NCI-H460 (cell line): Measurements from ENCODE around the gene KLHDC8B. TPM values are rescaled to one million over a fixed set of nuclear protein-coding genes. Genes with fewer than 3 reads are reported as not detected.

Source experiments
- DNase-seq: peaks from one replicate; pipeline ENCODE4 v3.0.0-alpha.2; 2016; ENCODE audit warnings: low read depth; ENCODE audit errors: extremely low read depth
- total RNA-seq: library from RNA; depleted of rRNA; stranded (reverse); fragments of >200 nt; shearing (Covaris generic); gene quantifications from 2 replicates; pipeline ENCODE4 v1.2.3, GENCODE V29; 2014

KLHDC8B gene
- total RNA-seq, 1 experiment from 2014 or later, result 2.4 TPM

GRCh38 chr3:49158103-49158709 is 13.2 kb upstream of the KLHDC8B start:
- peak; percentile 37 for DNase-seq

DNA sequence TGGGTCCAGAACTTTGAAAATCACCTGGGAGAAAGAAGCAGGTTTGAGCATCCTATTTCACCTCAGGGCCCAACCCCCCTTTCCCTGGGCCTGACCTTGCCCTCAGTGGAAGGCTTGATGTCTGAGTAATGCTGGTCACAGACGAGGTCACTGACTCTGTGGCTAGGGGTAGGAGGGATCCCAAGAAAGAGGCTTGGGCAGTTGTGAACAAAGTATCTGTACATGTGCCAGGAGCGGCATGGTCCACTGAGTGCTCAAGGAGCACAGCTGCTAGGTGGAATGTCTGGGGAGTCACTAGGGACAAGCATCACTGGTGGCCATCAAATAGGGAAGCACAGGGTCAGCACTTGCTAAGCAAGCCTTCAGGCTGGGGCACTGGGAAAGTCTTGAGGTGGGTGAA is 12.6 kb upstream of the KLHDC8B start:
- DNase-seq, result no peak

- DNase-seq, result no peak
Measured at GRCh38 chr3:49161197-49161596, 10.2 kb upstream of the KLHDC8B start.

GRCh38 chr3:49161808-49162530 is 9.4 kb upstream of the KLHDC8B start:
- no peak for DNase-seq

DNA sequence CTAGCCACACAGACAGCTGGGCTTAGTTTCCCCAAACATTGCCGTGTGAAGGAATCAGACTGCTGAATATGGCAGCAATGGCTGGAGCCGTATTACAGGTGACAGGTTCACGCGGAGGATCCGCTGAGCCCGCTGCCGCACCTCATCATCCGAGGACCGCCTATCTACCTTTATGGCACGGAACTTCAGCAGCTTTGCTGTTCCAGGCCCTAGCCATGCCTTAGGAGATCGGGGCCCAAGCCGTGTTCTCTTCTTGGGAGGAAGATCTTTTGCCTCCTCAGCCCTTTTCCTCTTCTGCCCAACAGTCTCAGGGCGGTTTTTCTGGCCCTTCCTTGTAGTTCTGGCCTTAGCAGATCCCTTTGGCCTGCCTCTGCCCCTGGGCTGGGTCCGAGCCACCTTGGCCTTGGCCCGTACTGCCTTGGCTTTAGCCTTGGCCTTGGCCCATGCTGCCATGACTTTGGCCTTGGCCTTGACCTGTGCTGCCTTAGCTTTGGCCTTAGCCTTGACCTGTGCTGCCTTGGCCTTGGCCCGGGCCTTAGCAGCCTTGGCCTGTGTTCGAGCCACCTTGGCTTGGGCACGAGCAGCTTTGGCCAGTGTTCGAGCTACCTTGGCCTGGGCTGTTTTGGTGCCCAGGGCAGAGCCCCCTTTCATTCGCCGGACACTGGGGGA is 8.5 kb upstream of the KLHDC8B start:
- DNase-seq, result no peak

DNA sequence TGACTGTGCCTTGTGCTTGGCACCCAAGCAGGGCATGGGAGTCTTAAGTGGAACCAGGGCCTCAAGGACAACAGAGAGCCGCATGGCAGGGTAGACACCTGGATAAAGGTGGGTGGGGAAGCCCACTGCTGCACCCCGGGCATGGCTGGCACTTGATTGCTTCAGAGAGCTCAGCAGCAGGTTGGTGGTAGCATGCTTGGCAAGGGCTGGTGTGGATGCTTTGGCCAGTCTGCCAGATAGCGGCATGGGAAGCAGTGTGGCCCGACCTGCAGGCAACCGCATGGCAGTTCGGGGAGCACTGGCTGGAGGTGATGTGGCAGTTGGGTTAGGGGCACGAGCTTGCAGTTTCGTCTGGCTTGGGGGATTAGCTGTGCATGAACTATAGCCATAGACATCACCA is 7.8 kb upstream of the KLHDC8B start:
- no peak for DNase-seq

DNA sequence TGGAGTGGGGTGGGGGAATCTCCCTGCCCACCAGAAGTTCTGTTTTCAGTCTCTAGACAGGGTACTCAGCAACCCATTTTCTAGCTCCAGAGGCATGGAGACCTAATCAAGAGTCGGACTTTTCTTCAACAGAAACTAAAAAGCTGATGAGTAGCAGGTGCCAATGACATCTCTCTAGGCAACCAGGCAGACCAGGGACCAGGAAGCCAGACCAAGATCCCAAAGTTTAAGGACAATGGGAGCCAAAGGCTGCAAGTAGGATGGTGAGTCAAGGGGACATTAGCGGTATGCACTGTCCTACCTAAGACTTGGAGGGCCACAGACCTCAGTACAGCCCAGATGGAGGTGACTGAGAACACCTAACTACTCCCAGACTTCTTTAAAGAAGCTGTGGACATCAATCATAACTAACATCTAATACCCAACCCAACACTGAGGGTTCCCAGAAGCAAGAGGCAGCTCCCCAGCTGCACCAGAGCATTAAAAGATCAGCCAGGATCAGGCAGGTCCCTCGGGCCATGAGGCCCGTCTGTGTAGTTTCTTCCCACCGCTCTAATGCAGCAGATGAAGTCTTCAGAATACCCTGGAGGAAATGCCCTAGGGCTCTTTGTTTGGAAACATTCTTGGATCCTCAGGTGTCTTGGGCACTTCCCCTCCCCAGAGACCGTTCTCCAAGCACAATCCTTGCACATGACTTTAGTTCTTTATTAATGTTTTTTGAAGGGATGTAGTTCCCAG is 6.2 kb upstream of the KLHDC8B start:
- DNase-seq, result no peak

- peak; percentile 45 for DNase-seq
Measured at GRCh38 chr3:49165771-49166751, 5.3 kb upstream of the KLHDC8B start, which contains the start of gene CCDC71. TSS of gene CCDC71 (minus strand) at chr3:49166331. CDS start at chr3:49164208, 2,123 bp downstream.

- no peak for DNase-seq
Measured at GRCh38 chr3:49166752-49167556, 4.4 kb upstream of the KLHDC8B start.

DNA sequence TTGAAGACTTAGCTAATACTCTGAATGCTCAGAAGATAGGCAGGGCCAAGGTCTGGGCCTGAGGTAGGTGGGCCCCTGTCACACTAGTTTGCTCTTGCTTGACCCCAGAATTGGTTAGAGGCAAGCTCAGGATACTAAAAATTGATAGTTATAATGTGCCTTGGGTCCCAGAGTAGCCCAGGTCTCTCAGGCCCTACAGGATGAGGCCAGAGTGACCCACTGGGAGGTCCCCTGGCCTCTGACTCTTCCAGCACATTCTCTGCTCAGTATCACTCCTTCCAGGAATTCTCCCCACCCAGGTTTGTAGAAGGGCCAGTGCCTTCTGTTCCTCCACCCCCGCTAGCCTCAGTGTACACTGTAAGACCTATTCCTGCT is 667 bp upstream of the KLHDC8B start:
- no peak for DNase-seq

DNA sequence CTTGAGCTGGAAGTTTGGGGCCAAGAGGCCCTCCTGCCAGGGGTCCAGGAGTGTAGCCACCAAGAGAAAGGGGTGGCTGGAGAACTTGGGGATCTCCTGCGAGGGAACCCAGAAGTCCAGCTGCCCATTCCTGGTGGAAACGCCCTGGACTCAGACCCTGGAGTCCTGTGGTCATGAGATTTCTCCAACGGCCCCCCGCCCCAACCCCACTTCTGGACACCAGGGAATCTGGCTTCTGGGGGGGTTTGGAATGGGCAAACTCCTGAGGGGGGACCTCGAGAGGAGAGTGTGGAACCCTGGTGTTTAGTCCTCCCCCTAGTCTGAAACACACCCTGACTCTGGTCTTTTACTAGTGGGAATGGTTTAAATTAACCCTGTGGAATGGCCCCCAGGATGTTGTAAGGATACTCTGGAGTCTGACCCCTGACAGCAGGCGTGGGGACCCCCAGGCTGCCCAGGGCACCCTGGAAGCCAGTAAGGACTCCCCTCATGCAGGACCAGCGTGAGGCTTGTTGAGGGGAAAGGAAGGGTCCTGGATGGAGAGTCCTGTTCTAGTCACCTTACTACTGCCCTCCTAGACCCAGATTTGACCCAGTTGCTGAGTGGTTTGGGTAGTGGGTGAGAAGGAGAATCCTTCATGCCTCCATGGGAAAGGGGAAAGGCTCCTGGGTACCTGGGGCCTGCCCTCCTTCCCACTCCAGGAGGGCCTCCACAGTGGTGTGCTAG is 540 bp downstream of the KLHDC8B start:
- no peak for DNase-seq

DNA sequence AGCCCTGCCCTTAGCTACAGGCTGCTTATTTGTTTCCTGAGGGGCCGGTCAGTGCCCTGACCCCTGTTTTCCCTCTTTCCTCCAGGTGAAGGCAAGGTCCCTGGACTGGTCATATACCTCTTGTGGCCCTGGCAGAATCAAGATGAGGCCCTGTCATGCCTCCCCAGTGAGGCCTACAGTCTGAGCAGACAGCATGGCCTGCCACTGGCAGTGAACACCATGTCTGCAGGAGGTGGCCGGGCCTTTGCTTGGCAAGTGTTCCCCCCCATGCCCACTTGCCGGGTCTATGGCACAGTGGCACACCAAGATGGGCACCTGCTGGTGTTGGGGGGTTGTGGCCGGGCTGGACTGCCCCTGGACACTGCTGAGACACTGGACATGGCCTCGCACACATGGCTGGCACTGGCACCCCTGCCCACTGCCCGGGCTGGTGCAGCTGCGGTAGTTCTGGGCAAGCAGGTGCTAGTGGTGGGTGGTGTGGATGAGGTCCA is 1.2 kb downstream of the KLHDC8B start:
- no peak for DNase-seq

- no peak for DNase-seq
Measured at GRCh38 chr3:49173116-49173791, 1.9 kb downstream of the KLHDC8B start.

DNA sequence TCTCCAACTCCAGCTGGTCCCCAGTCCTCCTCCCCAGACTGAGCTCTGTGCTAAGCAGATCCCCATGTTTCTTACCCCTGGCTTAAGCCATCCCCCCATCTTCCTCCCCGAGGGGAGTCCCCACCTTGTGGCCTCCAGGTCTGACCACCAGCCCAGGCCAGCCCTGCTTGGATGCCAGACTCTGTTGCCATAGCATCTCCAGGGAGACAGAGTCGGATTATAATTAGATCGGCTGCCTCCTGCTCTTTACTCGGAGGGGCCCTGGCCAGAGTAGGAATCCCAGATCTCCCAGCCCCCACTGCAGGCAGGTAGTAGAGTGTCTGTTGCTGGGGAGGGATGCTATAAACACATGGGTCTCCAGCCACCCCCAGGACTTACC is 2.4 kb downstream of the KLHDC8B start:
- no peak for DNase-seq

DNA sequence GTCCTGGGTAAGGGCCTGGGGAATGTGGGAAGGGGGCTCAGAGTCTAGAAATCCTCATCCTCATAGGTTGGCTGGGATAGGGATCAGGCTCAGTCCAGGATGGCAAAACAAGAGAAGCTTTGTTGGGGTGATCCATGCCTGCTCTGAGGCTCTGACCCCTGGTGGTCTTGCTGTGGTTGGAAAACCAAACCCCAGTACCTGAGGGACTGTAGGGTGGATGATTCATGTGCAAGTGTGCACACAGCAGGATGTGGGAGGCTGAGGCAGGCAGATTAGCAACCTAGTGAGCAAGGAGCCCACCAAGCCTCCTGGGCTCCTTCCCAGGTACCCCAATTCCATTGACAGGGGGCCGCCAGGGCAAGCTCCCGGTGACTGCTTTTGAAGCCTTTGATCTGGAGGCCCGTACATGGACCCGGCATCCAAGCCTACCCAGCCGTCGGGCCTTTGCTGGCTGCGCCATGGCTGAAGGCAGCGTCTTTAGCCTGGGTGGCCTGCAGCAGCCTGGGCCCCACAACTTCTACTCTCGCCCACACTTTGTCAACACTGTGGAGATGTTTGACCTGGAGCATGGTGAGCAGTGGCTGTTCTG is 3.1 kb downstream of the KLHDC8B start:
- no peak for DNase-seq

GRCh38 chr3:49175530-49175929 is 4.1 kb downstream of the KLHDC8B start:
- DNase-seq, result no peak

- DNase-seq, result no peak
Measured at GRCh38 chr3:49177073-49177472, 5.7 kb downstream of the KLHDC8B start.
